ENCODE results near the gene MYMX. TPM values are rescaled to one million over a fixed set of nuclear protein-coding genes. Genes with fewer than 3 reads are reported as not detected.
A peak's percentile ranks its signal among the peaks of the same experiment; 100 is the strongest.

MYMX gene
- polyA plus RNA-seq, 1 experiment = not detected

GRCh38 chr6:44264154-44265006, 47.7 kb downstream of the MYMX start:
- no peak for DNase-seq (ENCODE audit: low read depth, low spot score)
- peaks cover 15% of the 10 kb centered on the region for H3K27me3 ChIP-seq (ENCODE audit: control insufficient read depth, insufficient read depth, low read length)
- H3K4me3 ChIP-seq (ENCODE audit: low read depth, low read length) = peak overlapping the region; percentile 86
- ChIA-PET CTCF (no interaction called here), POLR2A (interaction anchor here (0.6 to 1.5 kb wide), 3 partner anchors 7 to 43 kb away, joined by 3 to 8 read pairs (median 4); partner anchors contain the start of genes HSP90AB1 and SLC35B2)
- TF ChIP-seq, protein P1, sequence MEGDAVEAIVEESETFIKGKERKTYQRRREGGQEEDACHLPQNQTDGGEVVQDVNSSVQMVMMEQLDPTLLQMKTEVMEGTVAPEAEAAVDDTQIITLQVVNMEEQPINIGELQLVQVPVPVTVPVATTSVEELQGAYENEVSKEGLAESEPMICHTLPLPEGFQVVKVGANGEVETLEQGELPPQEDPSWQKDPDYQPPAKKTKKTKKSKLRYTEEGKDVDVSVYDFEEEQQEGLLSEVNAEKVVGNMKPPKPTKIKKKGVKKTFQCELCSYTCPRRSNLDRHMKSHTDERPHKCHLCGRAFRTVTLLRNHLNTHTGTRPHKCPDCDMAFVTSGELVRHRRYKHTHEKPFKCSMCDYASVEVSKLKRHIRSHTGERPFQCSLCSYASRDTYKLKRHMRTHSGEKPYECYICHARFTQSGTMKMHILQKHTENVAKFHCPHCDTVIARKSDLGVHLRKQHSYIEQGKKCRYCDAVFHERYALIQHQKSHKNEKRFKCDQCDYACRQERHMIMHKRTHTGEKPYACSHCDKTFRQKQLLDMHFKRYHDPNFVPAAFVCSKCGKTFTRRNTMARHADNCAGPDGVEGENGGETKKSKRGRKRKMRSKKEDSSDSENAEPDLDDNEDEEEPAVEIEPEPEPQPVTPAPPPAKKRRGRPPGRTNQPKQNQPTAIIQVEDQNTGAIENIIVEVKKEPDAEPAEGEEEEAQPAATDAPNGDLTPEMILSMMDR (IDR thresholded peaks at IDR 0.05; ENCODE audit: low read depth, low read length) = no peak
- peak overlapping the region; percentile 75 for H3K27ac ChIP-seq (ENCODE audit: low read depth, low read length)
- no peaks in the 10 kb centered on the region; the same call in 1 of the 2 replicates for H3K9me3 ChIP-seq (ENCODE audit: control insufficient read depth, insufficient read depth, low read length)

DNA sequence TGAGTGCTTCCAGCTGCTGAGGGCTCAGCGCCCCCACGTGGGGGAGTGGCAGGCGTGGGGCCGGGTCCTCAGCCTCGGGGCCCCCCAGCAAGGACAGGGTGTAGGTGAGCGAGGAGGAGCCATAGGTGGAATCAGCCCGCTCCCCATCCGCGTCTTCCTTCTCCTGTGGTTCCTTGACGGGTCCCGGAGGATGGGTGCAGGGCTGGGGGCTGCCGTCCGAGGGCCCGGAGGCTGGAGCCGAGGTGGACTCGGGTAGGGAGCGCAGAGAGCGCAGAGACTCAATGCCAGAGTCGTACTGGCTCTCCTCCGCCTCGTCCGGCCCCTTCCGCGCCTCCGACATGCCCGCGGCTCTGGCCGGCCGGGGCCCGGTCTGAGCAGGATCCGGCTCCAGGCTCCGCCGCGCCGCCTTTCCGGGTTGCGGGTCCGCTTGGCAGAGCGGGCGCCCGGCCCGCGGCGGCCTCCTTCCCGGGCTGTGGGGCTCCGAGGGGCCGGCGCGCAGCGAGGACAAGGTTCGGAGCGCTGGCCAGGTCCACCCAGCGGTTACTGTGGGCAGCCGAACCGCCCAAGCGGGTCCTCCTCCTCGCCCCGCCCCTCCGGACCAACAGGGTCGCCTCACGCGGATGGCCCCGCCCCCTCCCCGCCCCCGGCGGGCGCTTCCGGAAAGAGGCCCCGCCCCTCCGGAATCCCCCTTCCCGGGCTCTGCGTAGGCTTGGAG, 48.4 kb downstream of the MYMX start, which contains the start of gene NFKBIE:
Gene NFKBIE (minus strand): TSS at position 545 of the 715 bp plus-strand sequence. CDS start 205 bp downstream, at position 340.
- POLR2A ChIA-PET = interaction anchor here (1.0 to 1.5 kb wide), 2 partner anchors 8 to 18 kb away, joined by 4 to 8 read pairs; partner anchors contain the start of genes HSP90AB1 and SLC35B2
- Histone ChIP-seq H3K27ac (ENCODE audit: low read depth, low read length) (peak within 1 kb of the TSS; percentile 75), H3K27me3 (ENCODE audit: control insufficient read depth, insufficient read depth, low read length) (peaks cover 22% of the 10 kb centered on the region), H3K9me3 (ENCODE audit: control insufficient read depth, insufficient read depth, low read length) (no peaks in the 10 kb centered on the region; the same call in 1 of the 2 replicates), H3K4me3 (ENCODE audit: low read depth, low read length) (peak within 1 kb of the TSS; percentile 86)
- CTCF ChIA-PET = interaction anchor here (3.6 to 6.0 kb wide), 2 partner anchors 8 to 73 kb away, joined by 18 to 93 read pairs; partner anchors contain the start of gene SLC35B2
- TF ChIP-seq, protein P1 (IDR thresholded peaks at IDR 0.05; ENCODE audit: low read depth, low read length) = peak; percentile 37
- DNase-seq (ENCODE audit: low read depth, low spot score) = peak; percentile 71

GRCh38 chr6:44265722-44266233, 49.1 kb downstream of the MYMX start:
- H3K27me3 ChIP-seq (ENCODE audit: control insufficient read depth, insufficient read depth, low read length) = peaks cover 23% of the 10 kb centered on the region
- no peak overlapping the region for H3K27ac ChIP-seq (ENCODE audit: low read depth, low read length)
- DNase-seq (ENCODE audit: low read depth, low spot score) = no peak
- CTCF ChIA-PET = interaction anchor here (2.1 to 6.0 kb wide), 3 partner anchors 8 to 72 kb away, joined by 5 to 93 read pairs (median 18); partner anchors contain the start of gene SLC35B2
- H3K4me3 ChIP-seq (ENCODE audit: low read depth, low read length) = no peak overlapping the region
- no peaks in the 10 kb centered on the region; the same call in 1 of the 2 replicates for H3K9me3 ChIP-seq (ENCODE audit: control insufficient read depth, insufficient read depth, low read length)
- TF ChIP-seq, protein P1 (IDR thresholded peaks at IDR 0.05; ENCODE audit: low read depth, low read length) = no peak
- POLR2A ChIA-PET = no interaction called here

- Histone ChIP-seq H3K27ac (ENCODE audit: low read depth, low read length) (no peak overlapping the region), H3K4me3 (ENCODE audit: low read depth, low read length) (no peak overlapping the region), H3K27me3 (ENCODE audit: control insufficient read depth, insufficient read depth, low read length) (peaks cover 28% of the 10 kb centered on the region), H3K9me3 (ENCODE audit: control insufficient read depth, insufficient read depth, low read length) (no peaks in the 10 kb centered on the region; the same call in 1 of the 2 replicates)
- ChIA-PET POLR2A (interaction anchor here (0.6 kb wide), 1 partner anchor 46 kb away, joined by 3 read pairs; no protein-coding TSS in a partner anchor), CTCF (interaction anchor here (0.6 to 6.0 kb wide), 10 partner anchors 9 to 81 kb away, joined by 3 to 93 read pairs (median 8); partner anchors contain the start of genes AARS2, SLC35B2 and SPATS1)
- DNase-seq (ENCODE audit: low read depth, low spot score) = no peak
- TF ChIP-seq, protein P1 (IDR thresholded peaks at IDR 0.05; ENCODE audit: low read depth, low read length) = no peak
Observed at GRCh38 chr6:44266347-44266746, 49.6 kb downstream of the MYMX start.

All from AG04450 (cell line).